Ascending aorta (tissue), 2 donors: Measurements from ENCODE around the gene ZBTB39. TPM values are rescaled to one million over a fixed set of nuclear protein-coding genes. Genes with fewer than 3 reads are reported as not detected.

ENCODE experiments used
- DNase-seq, 2 donors: peaks; one replicate each; pipeline ENCODE4 v3.0.0-alpha.2; 2019; ENCODE audit warnings: low spot score in 2 of 2
- H3K27ac ChIP-seq, 2 donors: fragments of 200-600 bp; sonication (generic); one replicate each; pipeline ENCODE4 v1.5.1; 2016 to 2017; ENCODE audit warnings: mild to moderate bottlenecking in 1 of 2
- H3K27me3 ChIP-seq: fragments of 200-600 bp; sonication (generic); one replicate; pipeline ENCODE4 v1.5.1; 2017
- H3K36me3 ChIP-seq, 2 donors: fragments of 200-600 bp; sonication (generic); one replicate each; pipeline ENCODE4 v1.5.1; 2016
- H3K4me1 ChIP-seq, 2 donors: fragments of 200-600 bp; sonication (generic); one replicate each; pipeline ENCODE4 v1.5.1; 2016 to 2017; ENCODE audit warnings: mild to moderate bottlenecking in 1 of 2
- H3K4me3 ChIP-seq, 2 donors: fragments of 200-600 bp; sonication (generic); one replicate each; pipeline ENCODE4 v1.5.1; 2016 to 2017; ENCODE audit warnings: mild to moderate bottlenecking in 1 of 2
- H3K9me3 ChIP-seq, 2 donors: fragments of 200-600 bp; sonication (generic); one replicate each; pipeline ENCODE4 v1.5.1; 2016
- CTCF ChIP-seq, 3 experiments: fragments of 200-600 bp in 2 of 3; fragments of 450-650 bp in 1 of 3; sonication (generic) in 2 of 3; IDR thresholded peaks; one replicate each; pipeline ENCODE4 v1.5.1; 2016 to 2019; ENCODE audit warnings: antibody characterized with exemption in 3 of 3, mild to moderate bottlenecking in 1 of 3, moderate library complexity in 1 of 3
- intact Hi-C: fragments of 100-400 bp; cut with DNase I; formaldehyde crosslinking; loops from one replicate; pipeline ENCODE4 v1.15.1; 2023
- total RNA-seq: library from RNA; depleted of rRNA; stranded (reverse); fragments of >200 nt; gene quantifications from one replicate; pipeline ENCODE4 v1.1.0, GENCODE V29; 2016

ZBTB39 gene
- total RNA-seq, 1 donor from 2014 or later = 5.9 TPM

- no peak for DNase-seq
- Histone ChIP-seq H3K27ac (no peak overlapping the region), H3K4me1 (no peaks in the 10 kb centered on the region), H3K27me3 (no peaks in the 10 kb centered on the region), H3K36me3 (no peaks in the 10 kb centered on the region), H3K4me3 (no peak overlapping the region), H3K9me3 (peaks cover 0 to 7% of the 10 kb centered on the region in 2 donors)
- TF ChIP-seq CTCF (IDR thresholded peaks at IDR 0.05) = no peak
- intact Hi-C loops = no loop called here
Observed at GRCh38 chr12:56958422-56958821, 47.9 kb downstream of the ZBTB39 start.

DNA sequence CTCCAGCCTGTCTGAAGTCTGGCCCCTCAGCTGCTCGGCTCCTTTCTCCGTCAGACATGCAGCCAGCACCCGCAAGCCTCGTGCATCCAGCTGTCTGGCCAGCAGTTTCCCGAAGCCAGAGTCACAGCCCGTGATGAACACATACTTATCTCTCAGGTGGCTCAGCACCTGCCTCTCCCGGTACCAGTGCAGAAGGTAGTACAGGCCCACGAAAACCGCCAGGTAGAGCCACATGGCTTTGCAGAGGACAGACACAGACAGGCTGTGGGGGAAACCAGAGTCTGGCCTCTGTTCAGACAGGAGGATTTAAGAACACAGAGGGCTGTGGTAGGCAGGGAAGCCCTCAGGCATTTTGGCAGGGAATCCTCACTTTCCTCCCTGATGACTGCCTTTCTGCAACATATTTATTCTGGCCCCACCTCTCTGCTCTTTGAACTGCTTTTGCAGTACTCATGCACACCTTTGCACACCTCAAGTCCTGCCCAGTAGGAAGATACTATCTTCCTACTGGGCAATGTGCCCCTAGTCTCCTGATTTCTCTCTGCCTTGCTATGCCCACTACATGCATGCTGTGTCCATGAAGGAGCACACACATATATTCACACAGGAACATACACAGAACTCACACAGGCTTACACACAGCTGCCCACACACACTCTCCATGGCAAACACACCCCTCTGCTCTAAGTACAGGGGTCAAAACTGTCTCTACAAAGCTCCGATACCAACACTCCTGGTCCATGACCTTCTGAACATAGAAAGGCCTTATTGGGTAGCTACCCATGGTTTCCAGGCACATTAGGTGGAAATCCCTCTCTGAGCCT lies 48.9 kb downstream of the ZBTB39 start, which contains the start of gene RDH16:
RDH16 (minus strand) TSS at position 380 of the 824 bp plus-strand sequence; CDS start at position 234, 146 bp downstream.
- no peak within 1 kb of the TSS for H3K4me3 ChIP-seq
- intact Hi-C loops = no loop called here
- no peaks in the 10 kb centered on the region for H3K36me3 ChIP-seq
- TF ChIP-seq CTCF (IDR thresholded peaks at IDR 0.05) = no peak
- no peaks in the 10 kb centered on the region for H3K4me1 ChIP-seq
- no peak within 1 kb of the TSS for H3K27ac ChIP-seq
- no peaks in the 10 kb centered on the region for H3K27me3 ChIP-seq
- H3K9me3 ChIP-seq = peaks cover 0 to 7% of the 10 kb centered on the region in 2 donors
- DNase-seq = no peak

DNA sequence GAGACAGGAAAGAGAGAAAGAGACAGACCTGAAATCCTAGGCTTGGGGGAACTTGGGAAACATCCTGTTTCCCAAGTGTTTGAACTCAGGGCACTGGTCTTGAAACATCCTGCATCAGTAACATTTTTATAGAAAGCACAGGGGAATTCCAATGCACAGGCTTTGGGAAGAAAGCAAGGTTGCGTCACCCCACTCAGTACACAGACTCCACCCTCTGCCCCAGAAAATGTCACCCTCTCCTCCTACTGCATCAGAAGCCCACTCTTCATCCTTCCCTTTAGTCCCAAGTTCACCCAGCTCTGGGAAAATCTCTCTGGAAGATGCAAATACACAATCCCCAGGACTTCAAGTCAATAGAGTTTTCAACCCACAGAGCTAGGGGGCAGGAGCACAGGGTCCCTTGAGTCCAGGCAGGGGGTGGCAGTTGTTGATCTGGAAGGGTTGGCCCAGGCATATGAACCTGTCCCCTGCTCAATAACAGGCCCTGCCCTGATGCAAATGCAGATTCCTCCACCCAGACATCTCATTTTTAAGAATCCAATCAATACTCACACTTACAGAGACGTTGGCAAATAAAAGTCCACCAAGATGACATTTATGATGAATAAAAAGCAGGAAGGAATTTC lies 50.6 kb downstream of the ZBTB39 start:
- intact Hi-C loops = no loop called here
- peaks cover 0 to 7% of the 10 kb centered on the region in 2 donors for H3K9me3 ChIP-seq
- H3K36me3 ChIP-seq = no peaks in the 10 kb centered on the region
- DNase-seq = no peak
- no peak overlapping the region for H3K4me3 ChIP-seq
- H3K27ac ChIP-seq = no peak overlapping the region
- no peaks in the 10 kb centered on the region for H3K4me1 ChIP-seq
- TF ChIP-seq CTCF (IDR thresholded peaks at IDR 0.05) = no peak
- H3K27me3 ChIP-seq = no peaks in the 10 kb centered on the region

GRCh38 chr12:56954958-56955355 lies 51.4 kb downstream of the ZBTB39 start:
- Histone ChIP-seq H3K9me3 (peaks cover 0 to 7% of the 10 kb centered on the region in 2 donors), H3K36me3 (no peaks in the 10 kb centered on the region), H3K27me3 (no peaks in the 10 kb centered on the region), H3K4me3 (no peak overlapping the region), H3K4me1 (no peaks in the 10 kb centered on the region), H3K27ac (no peak overlapping the region)
- DNase-seq = no peak
- intact Hi-C loops = no loop called here
- TF ChIP-seq CTCF (IDR thresholded peaks at IDR 0.05) = no peak

- H3K27me3 ChIP-seq = no peaks in the 10 kb centered on the region
- no peaks in the 10 kb centered on the region for H3K36me3 ChIP-seq
- H3K27ac ChIP-seq = no peak overlapping the region
- TF ChIP-seq CTCF (IDR thresholded peaks at IDR 0.05) = no peak
- intact Hi-C loops = no loop called here
- H3K4me3 ChIP-seq = no peak overlapping the region
- peaks cover 0 to 4% of the 10 kb centered on the region in 2 donors for H3K9me3 ChIP-seq
- no peaks in the 10 kb centered on the region for H3K4me1 ChIP-seq
- DNase-seq = no peak
Observed at GRCh38 chr12:56954057-56954957, 52.0 kb downstream of the ZBTB39 start.
